Parathyroid adenoma (tissue), 2 donors: ENCODE data around the gene USP3.

Experiments
- H2AFZ ChIP-seq: fragments of 300-600 bp; sonication (generic); one replicate; pipeline ENCODE4 v1.7.0; 2017; ENCODE audit warnings: antibody characterized with exemption, mild to moderate bottlenecking
- H3K27ac ChIP-seq: fragments of 300-600 bp; sonication (generic); one replicate; pipeline ENCODE4 v1.7.0; 2017
- H3K27me3 ChIP-seq: fragments of 300-600 bp; sonication (generic); one replicate; pipeline ENCODE4 v1.7.0; 2017; ENCODE audit warnings: low read length; ENCODE audit not compliant: control insufficient read depth, insufficient read depth
- H3K36me3 ChIP-seq: fragments of 300-600 bp; sonication (generic); one replicate; pipeline ENCODE4 v1.7.0; 2017; ENCODE audit warnings: low read length; ENCODE audit not compliant: control insufficient read depth, insufficient read depth
- H3K4me1 ChIP-seq: fragments of 300-600 bp; sonication (generic); one replicate; pipeline ENCODE4 v1.7.0; 2017; ENCODE audit warnings: control low read depth
- H3K4me2 ChIP-seq: fragments of 300-600 bp; sonication (generic); one replicate; pipeline ENCODE4 v1.7.0; 2017; ENCODE audit warnings: low read length
- H3K4me3 ChIP-seq: fragments of 300-600 bp; sonication (generic); one replicate; pipeline ENCODE4 v1.7.0; 2017; ENCODE audit warnings: low read depth, low read length
- H3K79me2 ChIP-seq: fragments of 300-600 bp; sonication (generic); one replicate; pipeline ENCODE4 v1.7.0; 2017; ENCODE audit warnings: control low read depth
- H3K9ac ChIP-seq: fragments of 300-600 bp; sonication (generic); one replicate; pipeline ENCODE4 v1.7.0; 2017; ENCODE audit warnings: mild to moderate bottlenecking
- H3K9me3 ChIP-seq: fragments of 300-600 bp; sonication (generic); one replicate; pipeline ENCODE4 v1.7.0; 2017; ENCODE audit warnings: low read length; ENCODE audit not compliant: control insufficient read depth
- CTCF ChIP-seq: fragments of 300-600 bp; sonication (generic); IDR thresholded peaks from one replicate; pipeline ENCODE4 v1.7.0; 2017; ENCODE audit warnings: antibody characterized with exemption, mild to moderate bottlenecking
- donor health status: primary hyperparathyroidism.

The USP3 gene

GRCh38 chr15:63535689-63536088, 31.3 kb downstream of the USP3 start:
- H3K27me3 ChIP-seq, result no peaks in the 10 kb centered on the region
- no peaks in the 10 kb centered on the region for H3K9me3 ChIP-seq
- no peak overlapping the region for H3K4me2 ChIP-seq
- H3K79me2 ChIP-seq, result peaks cover 6% of the 10 kb centered on the region
- no peak overlapping the region for H3K9ac ChIP-seq
- no peaks in the 10 kb centered on the region for H3K36me3 ChIP-seq
- TF ChIP-seq CTCF, result no peak
- H3K27ac ChIP-seq, result no peak overlapping the region
- no peak overlapping the region for H2AFZ ChIP-seq
- H3K4me1 ChIP-seq, result no peaks in the 10 kb centered on the region
- no peak overlapping the region for H3K4me3 ChIP-seq

- no peak overlapping the region for H2AFZ ChIP-seq
Measured at GRCh38 chr15:63538876-63539275, 34.5 kb downstream of the USP3 start.

GRCh38 chr15:63539521-63539920, 35.1 kb downstream of the USP3 start:
- Histone ChIP-seq H3K4me2 (no peak overlapping the region), H3K4me3 (no peak overlapping the region), H3K27ac (no peak overlapping the region), H3K36me3 (no peaks in the 10 kb centered on the region), H3K27me3 (no peaks in the 10 kb centered on the region), H3K9me3 (no peaks in the 10 kb centered on the region), H3K4me1 (no peaks in the 10 kb centered on the region), H2AFZ (no peak overlapping the region), H3K79me2 (no peaks in the 10 kb centered on the region), H3K9ac (no peak overlapping the region)
- no peak for TF ChIP-seq CTCF

More at GRCh38 chr15:63538876-63539275, 34.5 kb downstream of the USP3 start:
- no peaks in the 10 kb centered on the region for H3K9me3 ChIP-seq
- no peak overlapping the region for H3K27ac ChIP-seq
- H3K9ac ChIP-seq, result no peak overlapping the region
- no peaks in the 10 kb centered on the region for H3K4me1 ChIP-seq
- no peaks in the 10 kb centered on the region for H3K79me2 ChIP-seq
- no peak overlapping the region for H3K4me2 ChIP-seq
- H3K4me3 ChIP-seq, result no peak overlapping the region
- no peaks in the 10 kb centered on the region for H3K36me3 ChIP-seq
- no peak for TF ChIP-seq CTCF
- no peaks in the 10 kb centered on the region for H3K27me3 ChIP-seq

- Histone ChIP-seq H3K36me3 (no peaks in the 10 kb centered on the region), H3K4me1 (no peaks in the 10 kb centered on the region), H3K27me3 (no peaks in the 10 kb centered on the region), H3K9ac (no peak overlapping the region), H3K79me2 (no peaks in the 10 kb centered on the region), H2AFZ (no peak overlapping the region), H3K4me3 (no peak overlapping the region), H3K4me2 (no peak overlapping the region), H3K27ac (no peak overlapping the region), H3K9me3 (no peaks in the 10 kb centered on the region)
- TF ChIP-seq CTCF, result no peak
Measured at GRCh38 chr15:63539998-63540397, 35.6 kb downstream of the USP3 start.

GRCh38 chr15:63540449-63540848, 36.1 kb downstream of the USP3 start:
- H3K36me3 ChIP-seq, result no peaks in the 10 kb centered on the region
- H3K27ac ChIP-seq, result no peak overlapping the region
- H3K4me3 ChIP-seq, result no peak overlapping the region
- no peak overlapping the region for H3K9ac ChIP-seq
- TF ChIP-seq CTCF, result no peak
- no peak overlapping the region for H3K4me2 ChIP-seq
- no peaks in the 10 kb centered on the region for H3K4me1 ChIP-seq
- no peaks in the 10 kb centered on the region for H3K79me2 ChIP-seq
- no peak overlapping the region for H2AFZ ChIP-seq
- H3K27me3 ChIP-seq, result no peaks in the 10 kb centered on the region
- H3K9me3 ChIP-seq, result no peaks in the 10 kb centered on the region
